GM12878 (cell line): ENCODE data around the gene PLAC8. TPM values are rescaled to one million over a fixed set of nuclear protein-coding genes. Genes with fewer than 3 reads are reported as not detected.
A peak's percentile ranks its signal among the peaks of the same experiment; 100 is the strongest.

ENCODE experiments used
- EGR1 ChIP-seq, 2 experiments: IDR thresholded peaks; 1 replicate in 1 of 2; 2 replicates in 1 of 2; pipeline ENCODE4 v1.6.1; 2011 to 2012; ENCODE audit warnings: low read depth in 2 of 2, low read length in 2 of 2, borderline replicate concordance in 1 of 2, mild to moderate bottlenecking in 1 of 2, moderate library complexity in 1 of 2
- JUND ChIP-seq: IDR thresholded peaks from 2 replicates; pipeline ENCODE4 v1.6.1; 2012; ENCODE audit warnings: low read depth, mild to moderate bottlenecking, low read length, improper control_type of control experiment, moderate library complexity
- MTA2 ChIP-seq: fragments of 450-650 bp; IDR thresholded peaks from 2 replicates; pipeline ENCODE4 v1.6.1; 2016; ENCODE audit warnings: low read depth, mild to moderate bottlenecking, moderate library complexity
- NBN ChIP-seq: fragments of 450-650 bp; IDR thresholded peaks from 2 replicates; pipeline ENCODE4 v1.6.1; 2016
- PAX8 ChIP-seq: fragments of 450-650 bp; IDR thresholded peaks from 2 replicates; pipeline ENCODE4 v1.6.1; 2017; ENCODE audit warnings: mild to moderate bottlenecking, moderate library complexity
- POLR2AphosphoS2 ChIP-seq: IDR thresholded peaks from 2 replicates; pipeline ENCODE4 v1.6.1; 2011; ENCODE audit warnings: low read depth, mild to moderate bottlenecking, low read length, improper control_type of control experiment, moderate library complexity
- SMARCA5 ChIP-seq: fragments of 450-650 bp; IDR thresholded peaks from 2 replicates; pipeline ENCODE4 v1.6.1; 2017; ENCODE audit warnings: mild to moderate bottlenecking
- SUPT20H ChIP-seq: IDR thresholded peaks from 2 replicates; pipeline ENCODE4 v1.6.1; 2011; ENCODE audit warnings: low read depth, mild to moderate bottlenecking, low read length, moderate library complexity, borderline replicate concordance; ENCODE audit not compliant: control insufficient read depth
- TAF1 ChIP-seq: IDR thresholded peaks from 2 replicates; pipeline ENCODE4 v1.6.1; 2011; ENCODE audit warnings: mild to moderate bottlenecking, low read depth, low read length, borderline replicate concordance
- WRNIP1 ChIP-seq: IDR thresholded peaks from 2 replicates; pipeline ENCODE4 v1.6.1; 2011; ENCODE audit warnings: low read depth, low read length, improper control_type of control experiment, borderline replicate concordance
- ZNF384 ChIP-seq: IDR thresholded peaks from 2 replicates; pipeline ENCODE4 v1.6.1; 2012; ENCODE audit warnings: low read depth, mild to moderate bottlenecking, low read length, improper control_type of control experiment, borderline replicate concordance
- polyA plus RNA-seq, 11 experiments: library from polyadenylated mRNA; depleted of rRNA in 4 of 11; unstranded in 6 of 11; stranded (reverse) in 5 of 11; fragments of >200 nt; fragmentation: Nextera tagmentation in 4 of 11; fragmentation: Illumina TruSeq in 1 of 11; extraction: Ambion mirVana in 4 of 11; extraction: Trizol in 1 of 11; gene quantifications; 1 replicate in 1 of 11; 2 replicates in 10 of 11; pipeline versions ENCODE4 v1.2.1 to v1.2.3, GENCODE V29; 2011 to 2016; ENCODE audit warnings: inconsistent platforms in 2 of 11, missing spikeins in 2 of 11, low read depth in 1 of 11
- total RNA-seq, 4 experiments: library from RNA; depleted of rRNA in 3 of 4; stranded (reverse); fragments of >200 nt in 3 of 4; fragmentation: Illumina TruSeq in 1 of 4; extraction: Trizol in 1 of 4; gene quantifications; 2 replicates each; pipeline versions ENCODE4 v1.2.1 to v1.2.3, GENCODE V29; 2013 to 2021
- TF ChIP-seq, protein P1 (sequence below): IDR thresholded peaks from 2 replicates; pipeline ENCODE4 v1.6.1; 2011; ENCODE audit warnings: borderline replicate concordance, low read depth, mild to moderate bottlenecking, moderate library complexity, mixed read lengths, low read length; ENCODE audit not compliant: insufficient read depth; ENCODE audit errors: extremely low read length
- TF ChIP-seq, protein P2 (sequence below), 3 experiments: IDR thresholded peaks in 2 of 3; conservative IDR thresholded peaks in 1 of 3; 2 replicates each; pipeline ENCODE4 v1.5.1; 2011; ENCODE audit warnings: low read depth in 3 of 3, low read length in 3 of 3, mild to moderate bottlenecking in 3 of 3, control low read depth in 2 of 3, moderate library complexity in 2 of 3, inconsistent platforms in 1 of 3, mixed read lengths in 1 of 3; ENCODE audit not compliant: control insufficient read depth in 2 of 3, insufficient read depth in 1 of 3; ENCODE audit errors: extremely low read depth in 1 of 3
- TF ChIP-seq, protein P3 (sequence below): fragments of 450-650 bp; IDR thresholded peaks from 2 replicates; pipeline ENCODE4 v1.6.1; 2017; ENCODE audit warnings: low read depth, mild to moderate bottlenecking, moderate library complexity
- TF ChIP-seq, protein P4 (sequence below): IDR thresholded peaks from 2 replicates; pipeline ENCODE4 v1.6.1; 2012; ENCODE audit warnings: low read depth, low read length, improper control_type of control experiment
- TF ChIP-seq, protein P5 (sequence below): fragments of 450-650 bp; IDR thresholded peaks from 2 replicates; pipeline ENCODE4 v1.6.1; 2014; ENCODE audit warnings: mild to moderate bottlenecking
- TF ChIP-seq, protein P6 (sequence below): fragments of 450-650 bp; IDR thresholded peaks from 2 replicates; pipeline ENCODE4 v1.6.1; 2016; ENCODE audit warnings: mild to moderate bottlenecking
- TF ChIP-seq, protein P7 (sequence below): fragments of 450-650 bp; formaldehyde crosslinking; IDR thresholded peaks from 2 replicates; pipeline ENCODE4 v1.5.0; 2022; ENCODE audit warnings: mild to moderate bottlenecking, missing genetic modification characterization

PLAC8 gene
- total and polyA plus RNA-seq, 10 of the 15 experiments (the other 5 are each of a cell fraction or from before 2014, with no cell fraction given) = 214 to 841 (median 348) TPM

DNA sequence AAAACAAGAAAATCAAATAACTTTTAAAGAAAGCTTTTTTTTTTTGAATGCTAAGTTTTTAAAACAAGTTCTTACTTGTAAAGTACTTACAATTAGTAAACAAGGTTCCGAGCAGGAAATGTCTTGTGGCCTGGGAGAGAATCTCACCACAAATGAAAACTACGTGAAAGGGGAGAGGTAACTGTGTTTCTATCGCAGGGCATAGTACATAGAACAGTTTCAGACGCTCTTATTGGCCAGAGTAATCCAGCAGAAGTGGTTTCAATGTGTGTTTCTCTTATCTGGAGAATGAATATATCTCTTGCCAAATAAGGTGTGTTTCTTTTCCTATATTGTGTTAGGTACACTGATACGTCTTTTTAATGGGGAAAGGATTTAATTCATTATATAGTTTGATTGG is at the start of gene PLAC8 (continued):
- TF ChIP-seq JUND = no peak
- TF ChIP-seq SUPT20H = no peak
- TF ChIP-seq, protein P1, sequence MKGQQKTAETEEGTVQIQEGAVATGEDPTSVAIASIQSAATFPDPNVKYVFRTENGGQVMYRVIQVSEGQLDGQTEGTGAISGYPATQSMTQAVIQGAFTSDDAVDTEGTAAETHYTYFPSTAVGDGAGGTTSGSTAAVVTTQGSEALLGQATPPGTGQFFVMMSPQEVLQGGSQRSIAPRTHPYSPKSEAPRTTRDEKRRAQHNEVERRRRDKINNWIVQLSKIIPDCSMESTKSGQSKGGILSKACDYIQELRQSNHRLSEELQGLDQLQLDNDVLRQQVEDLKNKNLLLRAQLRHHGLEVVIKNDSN = no peak
- no peak for TF ChIP-seq SMARCA5
- TF ChIP-seq, protein P2, sequence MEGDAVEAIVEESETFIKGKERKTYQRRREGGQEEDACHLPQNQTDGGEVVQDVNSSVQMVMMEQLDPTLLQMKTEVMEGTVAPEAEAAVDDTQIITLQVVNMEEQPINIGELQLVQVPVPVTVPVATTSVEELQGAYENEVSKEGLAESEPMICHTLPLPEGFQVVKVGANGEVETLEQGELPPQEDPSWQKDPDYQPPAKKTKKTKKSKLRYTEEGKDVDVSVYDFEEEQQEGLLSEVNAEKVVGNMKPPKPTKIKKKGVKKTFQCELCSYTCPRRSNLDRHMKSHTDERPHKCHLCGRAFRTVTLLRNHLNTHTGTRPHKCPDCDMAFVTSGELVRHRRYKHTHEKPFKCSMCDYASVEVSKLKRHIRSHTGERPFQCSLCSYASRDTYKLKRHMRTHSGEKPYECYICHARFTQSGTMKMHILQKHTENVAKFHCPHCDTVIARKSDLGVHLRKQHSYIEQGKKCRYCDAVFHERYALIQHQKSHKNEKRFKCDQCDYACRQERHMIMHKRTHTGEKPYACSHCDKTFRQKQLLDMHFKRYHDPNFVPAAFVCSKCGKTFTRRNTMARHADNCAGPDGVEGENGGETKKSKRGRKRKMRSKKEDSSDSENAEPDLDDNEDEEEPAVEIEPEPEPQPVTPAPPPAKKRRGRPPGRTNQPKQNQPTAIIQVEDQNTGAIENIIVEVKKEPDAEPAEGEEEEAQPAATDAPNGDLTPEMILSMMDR (IDR thresholded peaks at IDR 0.05 in 2 of 3, conservative IDR thresholded peaks at IDR 0.05 in 1 of 3; ENCODE audit: control insufficient read depth in 2 of 3, extremely low read depth in 1 of 3, insufficient read depth in 1 of 3, low read depth in 3 of 3, low read length in 3 of 3) = no peak
- TF ChIP-seq MTA2 = no peak
- no peak; the same call in 1 of the 2 replicates for TF ChIP-seq NBN
- no peak for TF ChIP-seq EGR1 (IDR thresholded peaks at IDR 0.05; ENCODE audit: borderline replicate concordance in 1 of 2, low read depth in 2 of 2, low read length in 2 of 2)
- TF ChIP-seq POLR2AphosphoS2 = no peak
- TF ChIP-seq TAF1 = peak; percentile 76
- no peak for TF ChIP-seq PAX8
- TF ChIP-seq, protein P3, sequence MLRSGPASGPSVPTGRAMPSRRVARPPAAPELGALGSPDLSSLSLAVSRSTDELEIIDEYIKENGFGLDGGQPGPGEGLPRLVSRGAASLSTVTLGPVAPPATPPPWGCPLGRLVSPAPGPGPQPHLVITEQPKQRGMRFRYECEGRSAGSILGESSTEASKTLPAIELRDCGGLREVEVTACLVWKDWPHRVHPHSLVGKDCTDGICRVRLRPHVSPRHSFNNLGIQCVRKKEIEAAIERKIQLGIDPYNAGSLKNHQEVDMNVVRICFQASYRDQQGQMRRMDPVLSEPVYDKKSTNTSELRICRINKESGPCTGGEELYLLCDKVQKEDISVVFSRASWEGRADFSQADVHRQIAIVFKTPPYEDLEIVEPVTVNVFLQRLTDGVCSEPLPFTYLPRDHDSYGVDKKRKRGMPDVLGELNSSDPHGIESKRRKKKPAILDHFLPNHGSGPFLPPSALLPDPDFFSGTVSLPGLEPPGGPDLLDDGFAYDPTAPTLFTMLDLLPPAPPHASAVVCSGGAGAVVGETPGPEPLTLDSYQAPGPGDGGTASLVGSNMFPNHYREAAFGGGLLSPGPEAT = peak; percentile 45
- TF ChIP-seq WRNIP1 = no peak
- TF ChIP-seq, protein P4, sequence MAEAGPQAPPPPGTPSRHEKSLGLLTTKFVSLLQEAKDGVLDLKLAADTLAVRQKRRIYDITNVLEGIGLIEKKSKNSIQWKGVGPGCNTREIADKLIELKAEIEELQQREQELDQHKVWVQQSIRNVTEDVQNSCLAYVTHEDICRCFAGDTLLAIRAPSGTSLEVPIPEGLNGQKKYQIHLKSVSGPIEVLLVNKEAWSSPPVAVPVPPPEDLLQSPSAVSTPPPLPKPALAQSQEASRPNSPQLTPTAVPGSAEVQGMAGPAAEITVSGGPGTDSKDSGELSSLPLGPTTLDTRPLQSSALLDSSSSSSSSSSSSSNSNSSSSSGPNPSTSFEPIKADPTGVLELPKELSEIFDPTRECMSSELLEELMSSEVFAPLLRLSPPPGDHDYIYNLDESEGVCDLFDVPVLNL = no peak
- TF ChIP-seq, protein P5, sequence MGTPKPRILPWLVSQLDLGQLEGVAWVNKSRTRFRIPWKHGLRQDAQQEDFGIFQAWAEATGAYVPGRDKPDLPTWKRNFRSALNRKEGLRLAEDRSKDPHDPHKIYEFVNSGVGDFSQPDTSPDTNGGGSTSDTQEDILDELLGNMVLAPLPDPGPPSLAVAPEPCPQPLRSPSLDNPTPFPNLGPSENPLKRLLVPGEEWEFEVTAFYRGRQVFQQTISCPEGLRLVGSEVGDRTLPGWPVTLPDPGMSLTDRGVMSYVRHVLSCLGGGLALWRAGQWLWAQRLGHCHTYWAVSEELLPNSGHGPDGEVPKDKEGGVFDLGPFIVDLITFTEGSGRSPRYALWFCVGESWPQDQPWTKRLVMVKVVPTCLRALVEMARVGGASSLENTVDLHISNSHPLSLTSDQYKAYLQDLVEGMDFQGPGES = no peak
- TF ChIP-seq, protein P6, sequence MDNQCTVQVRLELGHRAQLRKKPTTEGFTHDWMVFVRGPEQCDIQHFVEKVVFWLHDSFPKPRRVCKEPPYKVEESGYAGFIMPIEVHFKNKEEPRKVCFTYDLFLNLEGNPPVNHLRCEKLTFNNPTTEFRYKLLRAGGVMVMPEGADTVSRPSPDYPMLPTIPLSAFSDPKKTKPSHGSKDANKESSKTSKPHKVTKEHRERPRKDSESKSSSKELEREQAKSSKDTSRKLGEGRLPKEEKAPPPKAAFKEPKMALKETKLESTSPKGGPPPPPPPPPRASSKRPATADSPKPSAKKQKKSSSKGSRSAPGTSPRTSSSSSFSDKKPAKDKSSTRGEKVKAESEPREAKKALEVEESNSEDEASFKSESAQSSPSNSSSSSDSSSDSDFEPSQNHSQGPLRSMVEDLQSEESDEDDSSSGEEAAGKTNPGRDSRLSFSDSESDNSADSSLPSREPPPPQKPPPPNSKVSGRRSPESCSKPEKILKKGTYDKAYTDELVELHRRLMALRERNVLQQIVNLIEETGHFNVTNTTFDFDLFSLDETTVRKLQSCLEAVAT = peak; percentile 85
- TF ChIP-seq ZNF384 = 0 out of 2 replicates have a peak, but pooled peaks have one; percentile 15
- TF ChIP-seq, protein P7, sequence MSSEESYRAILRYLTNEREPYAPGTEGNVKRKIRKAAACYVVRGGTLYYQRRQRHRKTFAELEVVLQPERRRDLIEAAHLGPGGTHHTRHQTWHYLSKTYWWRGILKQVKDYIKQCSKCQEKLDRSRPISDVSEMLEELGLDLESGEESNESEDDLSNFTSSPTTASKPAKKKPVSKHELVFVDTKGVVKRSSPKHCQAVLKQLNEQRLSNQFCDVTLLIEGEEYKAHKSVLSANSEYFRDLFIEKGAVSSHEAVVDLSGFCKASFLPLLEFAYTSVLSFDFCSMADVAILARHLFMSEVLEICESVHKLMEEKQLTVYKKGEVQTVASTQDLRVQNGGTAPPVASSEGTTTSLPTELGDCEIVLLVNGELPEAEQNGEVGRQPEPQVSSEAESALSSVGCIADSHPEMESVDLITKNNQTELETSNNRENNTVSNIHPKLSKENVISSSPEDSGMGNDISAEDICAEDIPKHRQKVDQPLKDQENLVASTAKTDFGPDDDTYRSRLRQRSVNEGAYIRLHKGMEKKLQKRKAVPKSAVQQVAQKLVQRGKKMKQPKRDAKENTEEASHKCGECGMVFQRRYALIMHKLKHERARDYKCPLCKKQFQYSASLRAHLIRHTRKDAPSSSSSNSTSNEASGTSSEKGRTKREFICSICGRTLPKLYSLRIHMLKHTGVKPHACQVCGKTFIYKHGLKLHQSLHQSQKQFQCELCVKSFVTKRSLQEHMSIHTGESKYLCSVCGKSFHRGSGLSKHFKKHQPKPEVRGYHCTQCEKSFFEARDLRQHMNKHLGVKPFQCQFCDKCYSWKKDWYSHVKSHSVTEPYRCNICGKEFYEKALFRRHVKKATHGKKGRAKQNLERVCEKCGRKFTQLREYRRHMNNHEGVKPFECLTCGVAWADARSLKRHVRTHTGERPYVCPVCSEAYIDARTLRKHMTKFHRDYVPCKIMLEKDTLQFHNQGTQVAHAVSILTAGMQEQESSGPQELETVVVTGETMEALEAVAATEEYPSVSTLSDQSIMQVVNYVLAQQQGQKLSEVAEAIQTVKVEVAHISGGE (CRISPR knock-in tag) = no peak
